GM12878 (cell line): ENCODE data around the gene TSEN34. TPM values are rescaled to one million over a fixed set of nuclear protein-coding genes. Genes with fewer than 3 reads are reported as not detected.
"Not testable (repeated sequence)": the region's sequence is repeated elsewhere in the genome, so short reads cannot be mapped to it uniquely, and the experiment has no call there.

Source experiments
- ATAC-seq: fragments of 200-7000 bp; cut with Tn5 transposase; 3 replicates; pipeline ENCODE4 v1.9.1; 2020; ENCODE audit warnings: mild to moderate bottlenecking, moderate library complexity
- BruUV-seq: library from RNA; stranded (reverse); fragments of 400-500 nt; replicated peaks from 2 replicates; lab custom pipeline; 2021; lab: Mats Ljungman, UMichigan
- CTCF ChIA-PET: fragments of 300-600 bp; sonication (Branson Sonifier 250); formaldehyde crosslinking; extraction: SDS; loops from one replicate; lab custom pipeline; 2021; ENCODE audit warnings: inconsistent platforms; lab: Yijun Ruan, JAX
- POLR2A ChIA-PET: fragments of 350-600 bp; formaldehyde crosslinking; extraction: SDS; loops from one replicate; lab custom pipeline; 2021; ENCODE audit warnings: inconsistent platforms; lab: Charles Lee
- RAD21 ChIA-PET: fragments of 300-600 bp; sonication (Branson Sonifier 250); formaldehyde crosslinking; loops from one replicate; lab custom pipeline; 2023; ENCODE audit warnings: antibody characterized with exemption; ENCODE audit not compliant: unreplicated experiment; lab: Charles Lee
- SMC1A ChIA-PET: fragments of 300-600 bp; sonication (Branson Sonifier 250); formaldehyde crosslinking; loops from one replicate; lab custom pipeline; 2023; ENCODE audit not compliant: unreplicated experiment, uncharacterized antibody; lab: Charles Lee
- DNase-seq: peaks from one replicate; pipeline ENCODE4 v3.0.0-alpha.2; 2011; ENCODE audit warnings: low read depth, low spot score
- FAIRE-seq: peaks from 3 replicates; lab custom pipeline; 2011; peaks lifted over from hg19 to GRCh38; lab: Jason Lieb, UNC
- H2AFZ ChIP-seq: 2 replicates; pipeline ENCODE4 v1.6.0; 2011; ENCODE audit warnings: low read depth, low read length, control low read depth; ENCODE audit not compliant: control insufficient read depth
- H3K27ac ChIP-seq: 2 replicates; pipeline ENCODE4 v1.5.1; 2011; ENCODE audit warnings: control low read depth; ENCODE audit not compliant: control insufficient read depth, insufficient read depth
- H3K27me3 ChIP-seq, 2 experiments: replicated peaks in 1 of 2; 2 replicates each; pipeline versions ENCODE4 v1.6.0 to v1.6.1; 2011; ENCODE audit warnings: low read length in 1 of 2; ENCODE audit not compliant: control insufficient read depth in 2 of 2, insufficient read depth in 2 of 2
- H3K36me3 ChIP-seq, 2 experiments: 2 replicates each; pipeline ENCODE4 v1.5.1; 2011; ENCODE audit warnings: low read length in 1 of 2; ENCODE audit not compliant: control insufficient read depth in 2 of 2, insufficient read depth in 2 of 2
- H3K4me1 ChIP-seq: 2 replicates; pipeline ENCODE4 v1.6.1; 2011; ENCODE audit warnings: mild to moderate bottlenecking, low read length, moderate library complexity, mixed read lengths; ENCODE audit not compliant: control insufficient read depth, insufficient read depth
- H3K4me2 ChIP-seq: 2 replicates; pipeline ENCODE4 v1.6.0; 2011; ENCODE audit warnings: control low read depth; ENCODE audit not compliant: control insufficient read depth, insufficient read depth
- H3K4me3 ChIP-seq: fragments of 200-600 bp; sonication (generic); 2 replicates; pipeline ENCODE4 v1.5.1; 2016
- H3K79me2 ChIP-seq: 2 replicates; pipeline ENCODE4 v1.6.0; 2011; ENCODE audit warnings: low read length; ENCODE audit not compliant: control insufficient read depth, insufficient read depth
- H3K9ac ChIP-seq: 2 replicates; pipeline ENCODE4 v1.8.0; 2011; ENCODE audit warnings: low read length, control low read depth, mixed read lengths; ENCODE audit not compliant: control insufficient read depth, insufficient read depth
- H3K9me3 ChIP-seq: replicated peaks from 3 replicates; pipeline ENCODE4 v1.5.1; 2011; ENCODE audit warnings: mild to moderate bottlenecking, low read length; ENCODE audit not compliant: control insufficient read depth, insufficient read depth
- H4K20me1 ChIP-seq: 2 replicates; pipeline ENCODE4 v1.6.0; 2011; ENCODE audit not compliant: control insufficient read depth, insufficient read depth
- CUX1 ChIP-seq: IDR thresholded peaks from 2 replicates; pipeline ENCODE4 v1.6.1; 2012; ENCODE audit warnings: improper control_type of control experiment, low read depth, low read length; ENCODE audit not compliant: insufficient replicate concordance
- MXI1 ChIP-seq: fragments of 150-350 bp; IDR thresholded peaks from 2 replicates; pipeline ENCODE4 v1.6.1; 2011; ENCODE audit warnings: low read depth, mild to moderate bottlenecking, inconsistent platforms, low read length, improper control_type of control experiment
- NFYB ChIP-seq: IDR thresholded peaks from 2 replicates; pipeline ENCODE4 v1.6.1; 2011; ENCODE audit warnings: low read depth, mild to moderate bottlenecking, low read length, improper control_type of control experiment, moderate library complexity; ENCODE audit not compliant: insufficient read depth
- NR2C1 ChIP-seq: fragments of 450-650 bp; IDR thresholded peaks from 2 replicates; pipeline ENCODE4 v1.6.1; 2017; ENCODE audit warnings: antibody characterized with exemption, mild to moderate bottlenecking, moderate library complexity
- ZBTB33 ChIP-seq: fragments of 450-650 bp; IDR thresholded peaks from 2 replicates; pipeline ENCODE4 v1.6.1; 2017; ENCODE audit warnings: mild to moderate bottlenecking
- WGBS: methylation state at CpG from one replicate; pipeline ENCODE4 v1.1.6; 2016; ENCODE audit warnings: low lambda C conversion rate; ENCODE audit not compliant: insufficient replicate concordance, insufficient coverage; ENCODE audit errors: missing lambda C conversion rate; 5-methylcytosine and 5-hydroxymethylcytosine counted together
- in situ Hi-C: fragments of 300-500 bp; cut with MboI; formaldehyde crosslinking; loops from 9 replicates; pipeline ENCODE4 v1.14.3; 2018; ENCODE audit warnings: mixed read lengths
- intact Hi-C: fragments of 100-400 bp; cut with micrococcal nuclease; formaldehyde crosslinking; loops from one replicate; pipeline ENCODE4 v1.14.2; 2022; ENCODE audit not compliant: unreplicated experiment
- polyA plus RNA-seq, 11 experiments: library from polyadenylated mRNA; depleted of rRNA in 4 of 11; unstranded in 6 of 11; stranded (reverse) in 5 of 11; fragments of >200 nt; fragmentation: Nextera tagmentation in 4 of 11; fragmentation: Illumina TruSeq in 1 of 11; extraction: Ambion mirVana in 4 of 11; extraction: Trizol in 1 of 11; gene quantifications; 1 replicate in 1 of 11; 2 replicates in 10 of 11; pipeline versions ENCODE4 v1.2.1 to v1.2.3, GENCODE V29; 2011 to 2016; ENCODE audit warnings: inconsistent platforms in 2 of 11, missing spikeins in 2 of 11, low read depth in 1 of 11
- total RNA-seq, 4 experiments: library from RNA; depleted of rRNA in 3 of 4; stranded (reverse); fragments of >200 nt in 3 of 4; fragmentation: Illumina TruSeq in 1 of 4; extraction: Trizol in 1 of 4; gene quantifications; 2 replicates each; pipeline versions ENCODE4 v1.2.1 to v1.2.3, GENCODE V29; 2013 to 2021

The TSEN34 gene
- total and polyA plus RNA-seq, 10 of the 15 experiments (the other 5 are each of a cell fraction or from before 2014, with no cell fraction given) = 1.0 to 35.9 (median 16.8) TPM

DNA sequence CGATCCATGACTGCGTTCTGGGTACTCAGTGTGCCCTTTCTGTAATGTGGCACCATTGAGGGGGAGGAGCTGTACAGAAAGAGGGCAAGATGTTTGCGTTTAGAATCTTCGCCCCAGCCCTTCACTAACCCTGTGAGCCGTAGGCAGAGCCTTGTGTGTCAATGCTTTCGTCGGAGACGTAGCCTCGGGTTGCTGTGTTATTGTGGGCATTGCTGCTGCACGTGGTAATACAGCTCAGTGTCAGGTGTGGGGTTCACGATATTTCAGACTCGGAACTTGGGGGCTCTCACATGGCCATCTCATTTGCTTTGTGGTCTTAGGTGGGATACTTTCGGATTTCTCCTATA, 15.7 kb downstream of the TSEN34 start (continued):
- TF ChIP-seq CUX1 (no peak), MXI1 (no peak), NR2C1 (no peak), ZBTB33 (no peak), NFYB (no peak)

DNA sequence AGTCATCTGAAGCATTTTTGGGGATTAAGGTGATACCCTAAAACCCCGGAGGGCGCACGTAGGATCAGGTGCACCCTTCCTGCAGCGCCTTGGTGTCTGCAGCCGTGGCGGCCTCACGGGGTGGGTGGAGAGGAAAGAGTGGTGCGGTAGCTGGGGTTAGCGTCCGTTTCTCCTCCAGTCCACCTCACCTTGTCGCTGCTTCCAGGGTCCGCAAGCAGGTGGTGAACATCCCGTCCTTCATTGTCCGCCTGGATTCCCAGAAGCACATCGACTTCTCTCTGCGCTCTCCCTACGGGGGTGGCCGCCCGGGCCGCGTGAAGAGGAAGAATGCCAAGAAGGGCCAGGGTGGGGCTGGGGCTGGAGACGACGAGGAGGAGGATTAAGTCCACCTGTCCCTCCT, 16.1 kb downstream of the TSEN34 start:
- H3K9ac ChIP-seq = not testable (repeated sequence)

More for the DNA sequence above, 16.1 kb downstream of the TSEN34 start:
- Histone ChIP-seq H4K20me1 (peaks cover 23% of the 10 kb centered on the region), H3K4me3 (peak overlapping the region; percentile 1; the same call in 1 of the 2 replicates), H3K4me1 (peaks cover 67% of the 10 kb centered on the region), H3K79me2 (peaks cover 44% of the 10 kb centered on the region), H3K27ac (peak overlapping the region; percentile 35), H3K4me2 (peak overlapping the region; percentile 91), H3K36me3 (peaks cover 25 to 34% of the 10 kb centered on the region in 2 experiments)
- FAIRE-seq, H3K27me3 ChIP-seq, DNase-seq, in situ Hi-C loops, intact Hi-C loops, ATAC-seq, BruUV-seq, H2AFZ ChIP-seq, H3K9me3 ChIP-seq: not testable (repeated sequence)
- CTCF ChIA-PET = interaction anchor here (1.1 kb wide), 1 partner anchor 19 kb away, joined by 3 read pairs; no protein-coding TSS in a partner anchor
- WGBS = 87% methylated on average over 22 of the region's 23 CpGs
- RAD21 ChIA-PET = interaction anchor here (0.5 kb wide), 1 partner anchor 133 kb away, joined by 3 read pairs; no protein-coding TSS in a partner anchor
- SMC1A ChIA-PET = interaction anchor here (1.0 to 1.4 kb wide), 2 partner anchors 15 to 16 kb away, joined by 4 read pairs; partner anchors contain the start of gene TSEN34
- POLR2A ChIA-PET = interaction anchor here (2.2 kb wide), 1 partner anchor 18 kb away, joined by 12 read pairs; the partner anchor contains the start of gene MBOAT7
